ENCODE measurements around the gene FDXACB1. TPM values are rescaled to one million over a fixed set of nuclear protein-coding genes. Genes with fewer than 3 reads are reported as not detected.

The FDXACB1 gene
- 1 to 10 TPM in 1 of 2 donors, not detected in 1; 2.1 TPM for total RNA-seq

DNA sequence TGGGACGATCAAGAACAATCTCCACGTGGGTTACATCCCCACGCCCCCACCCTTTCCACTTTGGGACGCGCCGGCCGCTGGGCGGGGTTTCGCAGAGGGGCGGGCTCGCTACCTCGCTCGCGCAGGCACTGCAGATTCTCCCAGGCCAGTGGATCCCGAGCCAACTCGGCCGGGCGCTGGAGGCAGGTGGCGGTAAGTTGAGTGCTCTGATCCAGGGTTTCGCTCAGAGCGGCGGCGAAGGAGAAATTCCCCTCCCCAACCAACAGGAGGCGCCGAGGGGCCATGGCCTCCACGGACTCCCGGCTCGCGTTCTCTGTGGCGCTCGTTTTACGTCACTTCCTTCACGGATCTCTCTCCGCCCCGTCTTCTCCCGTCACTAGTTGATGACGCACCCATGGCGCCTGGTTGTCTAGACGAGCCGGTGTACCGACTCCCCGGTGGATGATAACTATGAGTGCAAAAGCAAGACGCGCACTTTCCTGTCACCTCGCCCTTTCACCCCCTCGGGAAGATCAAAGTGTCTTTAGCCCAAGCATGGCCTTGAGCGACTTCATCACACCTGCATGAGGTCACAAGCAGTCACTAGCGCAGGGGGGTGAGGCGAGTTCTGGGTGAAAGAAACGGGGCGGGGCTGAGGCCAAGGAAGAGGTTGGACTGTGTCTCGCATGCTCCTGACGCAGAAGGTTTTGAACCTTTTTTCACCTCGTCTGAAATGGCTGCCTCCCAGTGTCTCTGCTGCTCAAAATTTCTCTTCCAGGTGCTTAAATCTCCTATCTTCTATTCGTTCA, at the start of gene FDXACB1, which contains the start of gene CFAP68:
Gene FDXACB1 (minus strand): TSS at position 317 of the 788 bp plus-strand sequence. CDS start 33 bp downstream, at position 284.
Gene CFAP68 (plus strand): TSS at position 693 of the 788 bp plus-strand sequence. CDS start 20 bp downstream, at position 713.
- TF ChIP-seq POLR2A (IDR thresholded peaks at IDR 0.05) = peak; percentile 27 to 80 (median 79)
- peak; percentile 87 to 100 (median 99) for TF ChIP-seq CTCF (IDR thresholded peaks at IDR 0.05)
- no peaks in the 10 kb centered on the region for H3K36me3 ChIP-seq (replicated peaks in 1 of 2; ENCODE audit: insufficient read depth in 1 of 2, low read depth in 2 of 2)
- H3K4me1 ChIP-seq = peaks cover 9% of the 10 kb centered on the region
- H3K27ac ChIP-seq = peak within 1 kb of the TSS; percentile 90 to 97 (median 97)
- H3K9me3 ChIP-seq = no peaks in the 10 kb centered on the region
- H3K4me3 ChIP-seq = peak within 1 kb of the TSS; percentile 47 to 49
- peak; percentile 96 to 98 (median 97) for DNase-seq
- no peaks in the 10 kb centered on the region for H3K27me3 ChIP-seq
- intact Hi-C loops (cut with DNase I) = no loop called here
- 0% methylated on average over 35 to 55 of the region's 55 CpGs for WGBS, 2 donors
- peak; percentile 94 for ATAC-seq

DNA sequence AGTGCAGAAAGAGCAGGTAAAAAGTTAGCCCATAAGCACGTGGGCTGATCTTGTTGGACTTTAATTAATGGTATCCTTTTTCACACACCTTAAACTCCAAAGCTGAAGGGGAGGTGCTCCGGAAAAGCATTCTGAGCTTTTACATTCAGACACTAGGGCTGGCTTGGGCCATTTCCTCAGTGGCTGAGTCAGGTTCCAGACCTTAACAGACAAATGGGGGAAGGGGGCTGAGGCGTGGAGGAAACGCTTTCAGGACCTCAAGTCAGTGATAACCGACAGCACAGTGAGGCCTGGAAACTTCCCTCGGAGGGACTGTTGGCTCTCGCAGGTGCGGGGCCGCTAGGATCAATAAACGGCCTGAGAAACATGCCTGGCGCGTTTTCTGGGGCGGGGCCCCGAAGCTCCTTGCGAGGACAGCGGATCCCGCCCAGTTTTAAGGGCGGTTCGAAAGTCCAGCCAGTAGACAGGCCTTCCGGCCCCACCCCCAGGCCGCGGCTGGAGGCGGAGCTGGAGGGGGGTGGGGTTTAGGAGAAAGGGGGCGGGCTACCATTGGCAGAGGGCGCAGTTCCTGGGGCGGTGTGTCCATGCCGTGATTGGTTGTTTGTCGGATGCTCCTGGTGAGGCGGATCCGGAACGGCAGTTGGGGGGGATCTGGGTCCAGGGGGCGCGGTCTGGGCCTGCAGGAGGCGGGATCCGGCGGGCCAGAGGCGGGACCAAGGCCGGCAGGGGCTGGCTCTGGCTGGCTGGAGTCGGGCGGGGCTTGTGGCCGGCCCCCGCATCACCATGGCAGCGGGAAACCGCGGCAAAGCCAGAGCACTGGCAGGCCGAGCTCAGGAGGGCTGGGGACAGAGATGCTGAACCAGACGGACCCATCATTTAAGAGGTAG, 47.8 kb upstream of the FDXACB1 start:
- 0 to 1% methylated on average over 34 to 38 of the region's 47 CpGs for WGBS, 2 donors
- Histone ChIP-seq H3K9me3 (no peaks in the 10 kb centered on the region), H3K4me3 (no peak overlapping the region), H3K27me3 (no peaks in the 10 kb centered on the region), H3K36me3 (replicated peaks in 1 of 2; ENCODE audit: insufficient read depth in 1 of 2, low read depth in 2 of 2) (no peaks in the 10 kb centered on the region), H3K27ac (peak overlapping the region; percentile 79 to 91 (median 88)), H3K4me1 (peaks cover 50% of the 10 kb centered on the region)
- intact Hi-C loops (cut with DNase I) = no loop called here
- TF ChIP-seq CTCF (IDR thresholded peaks at IDR 0.05) = peak in 2 of 7 experiments; percentile 14 to 21
- TF ChIP-seq POLR2A (IDR thresholded peaks at IDR 0.05) = peak in 2 of 3 donors; percentile 51 to 53
- peak; percentile 93 for ATAC-seq
- DNase-seq = peak; percentile 97 to 99 (median 98)

GRCh38 chr11:111925953-111926352, 47.0 kb upstream of the FDXACB1 start:
- WGBS, 2 donors = 86 to 89% methylated on average over 12 to 16 of the region's 16 CpGs
- Histone ChIP-seq H3K27ac (peak overlapping the region; percentile 79 to 91 (median 88)), H3K9me3 (no peaks in the 10 kb centered on the region), H3K4me1 (peaks cover 52% of the 10 kb centered on the region), H3K36me3 (replicated peaks in 1 of 2; ENCODE audit: insufficient read depth in 1 of 2, low read depth in 2 of 2) (no peaks in the 10 kb centered on the region), H3K27me3 (no peaks in the 10 kb centered on the region), H3K4me3 (no peak overlapping the region)
- DNase-seq (no peak), ATAC-seq (no peak)
- intact Hi-C loops (cut with DNase I) = no loop called here
- TF ChIP-seq CTCF (IDR thresholded peaks at IDR 0.05) (no peak), POLR2A (IDR thresholded peaks at IDR 0.05) (no peak)

GRCh38 chr11:111923951-111924350, 45.0 kb upstream of the FDXACB1 start:
- TF ChIP-seq POLR2A (IDR thresholded peaks at IDR 0.05) (no peak), CTCF (IDR thresholded peaks at IDR 0.05) (no peak)
- Histone ChIP-seq H3K36me3 (replicated peaks in 1 of 2; ENCODE audit: insufficient read depth in 1 of 2, low read depth in 2 of 2) (no peaks in the 10 kb centered on the region), H3K27ac (peak overlapping the region in 3 of 4 donors; percentile 68 to 91 (median 90)), H3K4me3 (no peak overlapping the region), H3K4me1 (peaks cover 70% of the 10 kb centered on the region), H3K9me3 (no peaks in the 10 kb centered on the region), H3K27me3 (no peaks in the 10 kb centered on the region)
- no peak for DNase-seq
- no peak for ATAC-seq
- intact Hi-C loops (cut with DNase I) = no loop called here
